ENCODE measurements around the gene CEACAM21. TPM values are rescaled to one million over a fixed set of nuclear protein-coding genes. Genes with fewer than 3 reads are reported as not detected.
"Not testable (repeated sequence)": the region's sequence is repeated elsewhere in the genome, so short reads cannot be mapped to it uniquely, and the experiment has no call there.

The CEACAM21 gene
- polyA plus RNA-seq, 3 donors: 2.1 to 6.4 (median 4.1) TPM

GRCh38 chr19:41582577-41583182, 6.7 kb downstream of the CEACAM21 start:
- intact Hi-C loops (cut with micrococcal nuclease); H3K27me3 Mint-ChIP-seq (ENCODE audit: low read depth in 3 of 3); H4K20me1 ChIP-seq (ENCODE audit: insufficient read depth, low read length); H3K4me1 ChIP-seq (ENCODE audit: control insufficient read depth in 1 of 2, insufficient read depth in 2 of 2, low read length in 2 of 2); DNase-seq; H3K4me3 Mint-ChIP-seq; H3K4me2 ChIP-seq (replicated peaks; ENCODE audit: extremely low read depth, low read length, poor library complexity, severe bottlenecking); H2AFZ ChIP-seq (ENCODE audit: insufficient read depth, low read depth, low read length, poor library complexity, severe bottlenecking); H3K4me3 ChIP-seq (replicated peaks in 1 of 3; ENCODE audit: low read depth in 2 of 3, low read length in 3 of 3); H3K27me3 ChIP-seq (ENCODE audit: control insufficient read depth in 2 of 2, insufficient read depth in 2 of 2, low read length in 2 of 2); H3K27ac Mint-ChIP-seq; H3K9ac ChIP-seq (ENCODE audit: insufficient read depth, low read length, poor library complexity, severe bottlenecking); H3K27ac ChIP-seq (ENCODE audit: low read depth in 1 of 2, low read length in 2 of 2): not testable (repeated sequence)
- 100% methylated on average over 1 of the region's 1 CpG for WGBS (ENCODE audit: insufficient coverage)
- Mint-ChIP-seq H3K36me3 (peaks cover 80 to 83% of the 10 kb centered on the region in 2 donors), H3K4me1 (peaks cover 13% of the 10 kb centered on the region), H3K9me3 (peaks cover 26 to 32% (median 28%) of the 10 kb centered on the region in 7 donors)
- H3K36me3 ChIP-seq (replicated peaks in 1 of 2; ENCODE audit: control insufficient read depth in 1 of 2, insufficient read depth in 2 of 2, low read length in 2 of 2): peaks cover 25 to 84% of the 10 kb centered on the region in 2 donors
- H3K9me3 ChIP-seq (replicated peaks in 1 of 2; ENCODE audit: control insufficient read depth in 1 of 2, insufficient read depth in 1 of 2, low read length in 2 of 2): peaks cover 27 to 30% of the 10 kb centered on the region in 2 donors
- peaks cover 15% of the 10 kb centered on the region for H3K79me2 ChIP-seq (ENCODE audit: insufficient read depth, low read length)

GRCh38 chr19:41584260-41584810, 8.4 kb downstream of the CEACAM21 start:
- Mint-ChIP-seq H3K27me3 (ENCODE audit: low read depth in 3 of 3) (peaks cover 0 to 4% (median 3%) of the 10 kb centered on the region in 3 donors), H3K9me3 (peaks cover 26 to 32% (median 28%) of the 10 kb centered on the region in 7 donors), H3K4me1 (no peaks in the 10 kb centered on the region), H3K27ac (no peak overlapping the region), H3K36me3 (peaks cover 69 to 70% of the 10 kb centered on the region in 2 donors), H3K4me3 (no peak overlapping the region)
- no peak overlapping the region for H3K27ac ChIP-seq (ENCODE audit: low read depth in 1 of 2, low read length in 2 of 2)
- H2AFZ ChIP-seq (ENCODE audit: insufficient read depth, low read depth, low read length, poor library complexity, severe bottlenecking): no peak overlapping the region
- WGBS (ENCODE audit: insufficient coverage): 95% methylated on average over 5 of the region's 6 CpGs
- H3K4me3 ChIP-seq (replicated peaks in 1 of 3; ENCODE audit: low read depth in 2 of 3, low read length in 3 of 3): no peak overlapping the region
- DNase-seq: no peak
- H3K27me3 ChIP-seq (ENCODE audit: control insufficient read depth in 2 of 2, insufficient read depth in 2 of 2, low read length in 2 of 2): no peaks in the 10 kb centered on the region
- peaks cover 27 to 30% of the 10 kb centered on the region in 2 donors for H3K9me3 ChIP-seq (replicated peaks in 1 of 2; ENCODE audit: control insufficient read depth in 1 of 2, insufficient read depth in 1 of 2, low read length in 2 of 2)
- no peak for TF ChIP-seq CTCF (IDR thresholded peaks at IDR 0.05)
- H3K36me3 ChIP-seq (replicated peaks in 1 of 2; ENCODE audit: control insufficient read depth in 1 of 2, insufficient read depth in 2 of 2, low read length in 2 of 2): peaks cover 25 to 73% of the 10 kb centered on the region in 2 donors
- no peaks in the 10 kb centered on the region for H3K4me1 ChIP-seq (ENCODE audit: control insufficient read depth in 1 of 2, insufficient read depth in 2 of 2, low read length in 2 of 2)
- H4K20me1 ChIP-seq (ENCODE audit: insufficient read depth, low read length): no peaks in the 10 kb centered on the region
- H3K4me2 ChIP-seq (replicated peaks; ENCODE audit: extremely low read depth, low read length, poor library complexity, severe bottlenecking): no peak overlapping the region
- H3K9ac ChIP-seq (ENCODE audit: insufficient read depth, low read length, poor library complexity, severe bottlenecking): no peak overlapping the region
- intact Hi-C loops (cut with micrococcal nuclease): no loop called here
- H3K79me2 ChIP-seq (ENCODE audit: insufficient read depth, low read length): peaks cover under 1% of the 10 kb centered on the region
